K562 (cell line): ENCODE measurements around the gene PTPN12. TPM values are rescaled to one million over a fixed set of nuclear protein-coding genes. Genes with fewer than 3 reads are reported as not detected.

ENCODE experiments used
- ATAC-seq: fragments of 200-7000 bp; cut with Tn5 transposase; 3 replicates; pipeline ENCODE4 v1.9.1; 2020; ENCODE audit warnings: moderate library complexity
- BruUV-seq: library from RNA; stranded (reverse); fragments of 400-500 nt; replicated peaks from 2 replicates; lab custom pipeline; 2021; lab: Mats Ljungman, UMichigan
- CTCF ChIA-PET: fragments of 300-600 bp; formaldehyde crosslinking; extraction: SDS; loops from one replicate; lab custom pipeline; 2021; ENCODE audit warnings: low intra/inter-chr PET ratio; lab: Yijun Ruan, JAX
- POLR2A ChIA-PET: fragments of 300-600, 350-650 bp; sonication (Branson Sonifier 250); formaldehyde crosslinking; extraction: SDS; loops from one replicate; lab custom pipeline; 2021; ENCODE audit warnings: antibody characterized with exemption, inconsistent platforms; lab: Yijun Ruan, JAX
- DNase-seq, 4 experiments: peaks; one replicate each; pipeline versions ENCODE4 v3.0.0 to v3.0.0-alpha.2; 2011 to 2018; ENCODE audit warnings: low spot score in 3 of 4, mixed read lengths in 3 of 4; ENCODE audit errors: extremely low read depth in 1 of 4
- FAIRE-seq: peaks from 2 replicates; lab custom pipeline; 2011; peaks lifted over from hg19 to GRCh38; lab: Jason Lieb, UNC
- H2AFZ ChIP-seq: 2 replicates; pipeline ENCODE4 v1.6.0; 2011; ENCODE audit warnings: low read depth, low read length, control low read depth, inconsistent platforms
- H3K27ac ChIP-seq: fragments of 200-600 bp; 3 replicates; pipeline ENCODE4 v1.8.0; 2011; ENCODE audit warnings: low read depth, mild to moderate bottlenecking, control low read depth, inconsistent platforms, low read length, moderate library complexity, mixed read lengths; ENCODE audit errors: extremely low read depth
- H3K27me3 ChIP-seq, 2 experiments: fragments of 300-600 bp in 1 of 2; 2 replicates in 1 of 2; 3 replicates in 1 of 2; pipeline versions ENCODE4 v1.6.0 to v1.8.0; 2011; ENCODE audit warnings: inconsistent platforms in 2 of 2, low read length in 2 of 2, mild to moderate bottlenecking in 1 of 2, mixed read lengths in 1 of 2, moderate library complexity in 1 of 2; ENCODE audit not compliant: control insufficient read depth in 2 of 2, insufficient read depth in 2 of 2
- H3K36me3 ChIP-seq: fragments of 300-600 bp; 3 replicates; pipeline ENCODE4 v1.8.0; 2011; ENCODE audit warnings: mild to moderate bottlenecking, low read length, inconsistent platforms; ENCODE audit not compliant: control insufficient read depth, insufficient read depth
- H3K4me1 ChIP-seq, 2 experiments: fragments of 200-600 bp in 1 of 2; replicated peaks in 1 of 2; 2 replicates in 1 of 2; 3 replicates in 1 of 2; pipeline versions ENCODE4 v1.5.1 to v1.8.0; 2011; ENCODE audit warnings: inconsistent platforms in 2 of 2, low read length in 2 of 2, mild to moderate bottlenecking in 1 of 2, mixed read lengths in 1 of 2, moderate library complexity in 1 of 2; ENCODE audit not compliant: control insufficient read depth in 2 of 2, insufficient read depth in 2 of 2
- H3K4me2 ChIP-seq: 2 replicates; pipeline ENCODE4 v1.6.1; 2011; ENCODE audit warnings: low read length, control low read depth, inconsistent platforms, mixed read lengths; ENCODE audit not compliant: insufficient read depth
- H3K4me3 ChIP-seq: fragments of 200-600 bp; sonication (generic), shearing (Covaris generic); 2 replicates; pipeline ENCODE4 v1.5.1; 2016; ENCODE audit warnings: control low read depth, inconsistent platforms
- H3K79me2 ChIP-seq: fragments of 200-600 bp; 3 replicates; pipeline ENCODE4 v1.8.0; 2011; ENCODE audit warnings: low read length, inconsistent platforms; ENCODE audit not compliant: control insufficient read depth, insufficient read depth
- H3K9ac ChIP-seq, 2 experiments: 2 replicates each; pipeline versions ENCODE4 v1.6.0 to v1.6.1; 2011; ENCODE audit warnings: low read depth in 2 of 2, low read length in 2 of 2, control low read depth in 1 of 2, inconsistent platforms in 1 of 2, mild to moderate bottlenecking in 1 of 2, mixed read lengths in 1 of 2; ENCODE audit not compliant: insufficient read depth in 1 of 2
- H3K9me1 ChIP-seq: one replicate; pipeline ENCODE4 v1.6.0; 2011; ENCODE audit warnings: inconsistent platforms, mild to moderate bottlenecking, low read length, moderate library complexity; ENCODE audit not compliant: control insufficient read depth, insufficient read depth
- H3K9me3 ChIP-seq: replicated peaks from 2 replicates; pipeline ENCODE4 v1.5.1; 2011; ENCODE audit warnings: low read depth, low read length, inconsistent platforms; ENCODE audit not compliant: control insufficient read depth, insufficient read depth
- H4K20me1 ChIP-seq: replicated peaks from 2 replicates; pipeline ENCODE4 v1.6.1; 2011; ENCODE audit warnings: low read length, inconsistent platforms, mixed read lengths; ENCODE audit not compliant: control insufficient read depth, insufficient read depth
- RBM17 ChIP-seq: fragments of 200-400 bp; formaldehyde crosslinking; IDR thresholded peaks from 2 replicates; pipeline ENCODE4 v1.6.1; 2017; ENCODE audit warnings: low read depth, mild to moderate bottlenecking, low read length, borderline replicate concordance
- RERE ChIP-seq: sonication (generic); formaldehyde crosslinking; IDR thresholded peaks from 2 replicates; pipeline ENCODE4 v1.8.0; 2023; ENCODE audit warnings: missing genetic modification reagents, mild to moderate bottlenecking, borderline replicate concordance
- YY1 ChIP-seq, 3 experiments: IDR thresholded peaks; 2 replicates each; pipeline ENCODE4 v1.6.1; 2011; ENCODE audit warnings: low read length in 2 of 3, mild to moderate bottlenecking in 2 of 3, moderate library complexity in 2 of 3, borderline replicate concordance in 1 of 3, control low read depth in 1 of 3, low read depth in 1 of 3; ENCODE audit not compliant: insufficient read depth in 3 of 3, insufficient replicate concordance in 2 of 3, control insufficient read depth in 1 of 3, insufficient read length in 1 of 3; ENCODE audit errors: extremely low read depth in 1 of 3
- WGBS: fragments of 100-300 bp; shearing (Covaris generic); methylation state at CpG from one replicate; pipeline ENCODE4 v1.1.6; 2016; ENCODE audit warnings: low coverage, mixed read lengths; ENCODE audit not compliant: insufficient coverage; ENCODE audit errors: missing lambda C conversion rate; 5-methylcytosine and 5-hydroxymethylcytosine counted together
- in situ Hi-C: fragments of 300-500 bp; cut with MboI; formaldehyde crosslinking; loops from 4 replicates; pipeline ENCODE4 v1.15.0; 2018; ENCODE audit warnings: inconsistent platforms, mixed read lengths
- intact Hi-C: fragments of 100-400 bp; cut with micrococcal nuclease; formaldehyde crosslinking; loops from 2 replicates; pipeline ENCODE4 v1.14.2; 2022
- polyA plus RNA-seq, 8 experiments: library from polyadenylated mRNA; depleted of rRNA in 4 of 8; stranded (reverse) in 5 of 8; unstranded in 3 of 8; fragments of >200 nt; fragmentation: Nextera tagmentation in 2 of 8; fragmentation: Illumina TruSeq in 1 of 8; extraction: Ambion mirVana in 2 of 8; extraction: Trizol in 1 of 8; gene quantifications; 2 replicates each; pipeline versions ENCODE4 v1.2.1 to v1.2.3, GENCODE V29; 2011 to 2014; ENCODE audit warnings: inconsistent platforms in 1 of 8, missing spikeins in 1 of 8
- total RNA-seq, 7 experiments: library from RNA; depleted of rRNA in 6 of 7; stranded (reverse); fragments of >200 nt in 6 of 7; fragmentation: Illumina TruSeq in 2 of 7; extraction: Trizol in 2 of 7; gene quantifications; 2 replicates each; pipeline versions ENCODE4 v1.2.1 to v1.2.3, GENCODE V29; 2011 to 2021; ENCODE audit warnings: low replicate concordance in 1 of 7

The PTPN12 gene
- total and polyA plus RNA-seq, 9 of the 15 experiments (the other 6 are each of a cell fraction or from before 2014, with no cell fraction given): 15.3 to 79.8 (median 26.6) TPM

GRCh38 chr7:77498659-77499379 is 38.3 kb upstream of the PTPN12 start:
- H3K4me3 ChIP-seq: no peak overlapping the region
- in situ Hi-C loops: no loop called here
- no peaks in the 10 kb centered on the region for H3K27me3 ChIP-seq
- TF ChIP-seq YY1 (IDR thresholded peaks at IDR 0.05; ENCODE audit: borderline replicate concordance in 1 of 3, control insufficient read depth in 1 of 3, extremely low read depth in 1 of 3, insufficient read depth in 3 of 3, insufficient read length in 1 of 3, insufficient replicate concordance in 2 of 3, low read depth in 1 of 3, low read length in 2 of 3): peak in 1 of 3 experiments; percentile 67
- TF ChIP-seq RBM17: no peak
- TF ChIP-seq RERE (CRISPR knock-in tag): no peak
- no peaks in the 10 kb centered on the region; the same call in 1 of the 2 replicates for H3K9me3 ChIP-seq
- POLR2A ChIA-PET: no interaction called here
- FAIRE-seq (peak; percentile 49), ATAC-seq (peak; percentile 59), DNase-seq (peak in 1 of 4 experiments; percentile 20)
- intact Hi-C loops: no loop called here
- H4K20me1 ChIP-seq: no peaks in the 10 kb centered on the region
- peak overlapping the region; percentile 33; the same call in 1 of the 2 replicates for H3K4me2 ChIP-seq
- H3K36me3 ChIP-seq: no peaks in the 10 kb centered on the region
- no TSS peak for BruUV-seq
- no peaks in the 10 kb centered on the region for H3K9me1 ChIP-seq
- H3K9ac ChIP-seq: peak overlapping the region in 1 of 2 experiments; percentile 39; a peak in 1 of 4 replicates
- H2AFZ ChIP-seq: peak overlapping the region; percentile 93
- CTCF ChIA-PET: no interaction called here
- WGBS: 17% methylated on average over 6 of the region's 6 CpGs
- no peaks in the 10 kb centered on the region for H3K79me2 ChIP-seq
- no peaks in the 10 kb centered on the region for H3K4me1 ChIP-seq
- no peak overlapping the region; the same call in 2 of the 3 replicates for H3K27ac ChIP-seq
